Liver (tissue), 3 donors: Measurements from ENCODE around the gene ALDH1A2.

ENCODE experiments used
- NR2F2 ChIP-seq: IDR thresholded peaks from 2 replicates; pipeline ENCODE4 v1.6.1; 2016; ENCODE audit warnings: antibody characterized with exemption
- TF ChIP-seq, protein P1 (sequence below): fragments of 150-350 bp; IDR thresholded peaks from 2 replicates; pipeline ENCODE4 v1.5.1; 2017; ENCODE audit warnings: improper control_type of control experiment, low read depth, low read length; ENCODE audit not compliant: missing input control
- donor health status: healthy.
- donor health status: healthy.

DNA sequence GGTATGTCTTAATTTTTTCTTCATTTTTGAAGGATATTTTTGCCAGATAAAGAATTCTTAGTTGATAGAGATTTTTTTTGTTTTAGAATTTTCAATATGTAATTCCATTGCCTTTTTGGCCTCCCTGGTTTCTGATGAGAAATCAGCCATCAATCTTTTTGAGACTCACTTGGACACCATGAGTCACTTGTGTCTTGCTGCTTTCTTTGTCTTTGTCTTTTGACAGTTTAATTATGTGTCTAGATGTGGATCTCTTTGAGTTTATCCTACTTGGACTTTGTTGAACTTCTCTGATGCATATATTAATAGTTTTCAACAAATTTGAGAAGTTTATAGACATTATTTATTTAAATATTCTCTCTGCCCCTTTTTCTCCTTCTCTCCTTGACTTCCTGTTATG is 38.0 kb upstream of the ALDH1A2 start:
- no peak for TF ChIP-seq NR2F2
- TF ChIP-seq, protein P1, sequence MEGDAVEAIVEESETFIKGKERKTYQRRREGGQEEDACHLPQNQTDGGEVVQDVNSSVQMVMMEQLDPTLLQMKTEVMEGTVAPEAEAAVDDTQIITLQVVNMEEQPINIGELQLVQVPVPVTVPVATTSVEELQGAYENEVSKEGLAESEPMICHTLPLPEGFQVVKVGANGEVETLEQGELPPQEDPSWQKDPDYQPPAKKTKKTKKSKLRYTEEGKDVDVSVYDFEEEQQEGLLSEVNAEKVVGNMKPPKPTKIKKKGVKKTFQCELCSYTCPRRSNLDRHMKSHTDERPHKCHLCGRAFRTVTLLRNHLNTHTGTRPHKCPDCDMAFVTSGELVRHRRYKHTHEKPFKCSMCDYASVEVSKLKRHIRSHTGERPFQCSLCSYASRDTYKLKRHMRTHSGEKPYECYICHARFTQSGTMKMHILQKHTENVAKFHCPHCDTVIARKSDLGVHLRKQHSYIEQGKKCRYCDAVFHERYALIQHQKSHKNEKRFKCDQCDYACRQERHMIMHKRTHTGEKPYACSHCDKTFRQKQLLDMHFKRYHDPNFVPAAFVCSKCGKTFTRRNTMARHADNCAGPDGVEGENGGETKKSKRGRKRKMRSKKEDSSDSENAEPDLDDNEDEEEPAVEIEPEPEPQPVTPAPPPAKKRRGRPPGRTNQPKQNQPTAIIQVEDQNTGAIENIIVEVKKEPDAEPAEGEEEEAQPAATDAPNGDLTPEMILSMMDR: no peak
